BJ (cell line): ENCODE measurements around the gene RASGRF2. TPM values are rescaled to one million over a fixed set of nuclear protein-coding genes. Genes with fewer than 3 reads are reported as not detected.

Experiments used
- CTCF ChIA-PET: fragments of 350-600 bp; formaldehyde crosslinking; extraction: SDS; loops from one replicate; lab custom pipeline; 2021; ENCODE audit warnings: antibody characterized with exemption, inconsistent platforms; lab: Yijun Ruan, JAX
- POLR2A ChIA-PET: fragments of 300-600 bp; sonication (Branson Sonifier 250); formaldehyde crosslinking; extraction: SDS; loops from one replicate; lab custom pipeline; 2021; ENCODE audit warnings: antibody characterized with exemption; lab: Charles Lee
- DNase-seq: peaks from one replicate; pipeline ENCODE4 v3.0.0-alpha.2; 2011; ENCODE audit warnings: low read depth
- H3K27me3 ChIP-seq: 2 replicates; pipeline ENCODE4 v1.6.0; 2011; ENCODE audit warnings: low read length; ENCODE audit not compliant: control insufficient read depth, insufficient read depth
- H3K36me3 ChIP-seq: 2 replicates; pipeline ENCODE4 v1.5.1; 2011; ENCODE audit warnings: low read length; ENCODE audit not compliant: control insufficient read depth, insufficient read depth
- H3K4me3 ChIP-seq: 2 replicates; pipeline ENCODE4 v1.5.1; 2011; ENCODE audit warnings: low read depth, mild to moderate bottlenecking, control low read depth, low read length
- polyA plus RNA-seq: library from polyadenylated mRNA; depleted of rRNA; stranded (reverse); fragments of >200 nt; gene quantifications from 2 replicates; pipeline ENCODE4 v1.2.3, GENCODE V29; 2011
- TF ChIP-seq, protein P1 (sequence below): IDR thresholded peaks from 2 replicates; pipeline ENCODE4 v1.5.1; 2011; ENCODE audit warnings: low read depth, mild to moderate bottlenecking, control low read depth, inconsistent platforms, low read length, moderate library complexity; ENCODE audit not compliant: insufficient read depth

RASGRF2 gene
- polyA plus RNA-seq, 1 experiment: 0.85 TPM

DNA sequence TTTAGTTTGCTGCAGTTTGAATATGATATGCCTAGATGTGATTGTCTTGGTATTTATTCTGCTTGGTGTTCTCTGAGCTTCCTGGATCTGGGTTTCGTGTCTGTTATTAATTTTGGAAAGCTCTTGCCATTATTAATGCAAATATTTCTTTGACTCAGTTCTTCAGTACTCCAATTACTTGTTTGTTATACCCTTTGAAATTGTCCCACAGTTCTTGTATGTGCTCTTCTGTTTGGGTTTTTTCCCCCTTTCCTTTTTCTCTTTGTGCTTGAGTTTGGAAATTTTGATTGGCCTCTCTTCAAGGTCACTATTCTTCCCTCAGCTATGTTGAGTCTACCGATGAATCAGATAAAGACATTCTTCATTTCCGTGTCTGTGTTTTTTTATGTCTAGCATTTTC is 176.4 kb downstream of the RASGRF2 start:
- H3K36me3 ChIP-seq: no peaks in the 10 kb centered on the region
- TF ChIP-seq, protein P1, sequence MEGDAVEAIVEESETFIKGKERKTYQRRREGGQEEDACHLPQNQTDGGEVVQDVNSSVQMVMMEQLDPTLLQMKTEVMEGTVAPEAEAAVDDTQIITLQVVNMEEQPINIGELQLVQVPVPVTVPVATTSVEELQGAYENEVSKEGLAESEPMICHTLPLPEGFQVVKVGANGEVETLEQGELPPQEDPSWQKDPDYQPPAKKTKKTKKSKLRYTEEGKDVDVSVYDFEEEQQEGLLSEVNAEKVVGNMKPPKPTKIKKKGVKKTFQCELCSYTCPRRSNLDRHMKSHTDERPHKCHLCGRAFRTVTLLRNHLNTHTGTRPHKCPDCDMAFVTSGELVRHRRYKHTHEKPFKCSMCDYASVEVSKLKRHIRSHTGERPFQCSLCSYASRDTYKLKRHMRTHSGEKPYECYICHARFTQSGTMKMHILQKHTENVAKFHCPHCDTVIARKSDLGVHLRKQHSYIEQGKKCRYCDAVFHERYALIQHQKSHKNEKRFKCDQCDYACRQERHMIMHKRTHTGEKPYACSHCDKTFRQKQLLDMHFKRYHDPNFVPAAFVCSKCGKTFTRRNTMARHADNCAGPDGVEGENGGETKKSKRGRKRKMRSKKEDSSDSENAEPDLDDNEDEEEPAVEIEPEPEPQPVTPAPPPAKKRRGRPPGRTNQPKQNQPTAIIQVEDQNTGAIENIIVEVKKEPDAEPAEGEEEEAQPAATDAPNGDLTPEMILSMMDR: no peak
- no peaks in the 10 kb centered on the region for H3K27me3 ChIP-seq
- no peak overlapping the region for H3K4me3 ChIP-seq
- ChIA-PET CTCF (no interaction called here), POLR2A (no interaction called here)
- no peak for DNase-seq

DNA sequence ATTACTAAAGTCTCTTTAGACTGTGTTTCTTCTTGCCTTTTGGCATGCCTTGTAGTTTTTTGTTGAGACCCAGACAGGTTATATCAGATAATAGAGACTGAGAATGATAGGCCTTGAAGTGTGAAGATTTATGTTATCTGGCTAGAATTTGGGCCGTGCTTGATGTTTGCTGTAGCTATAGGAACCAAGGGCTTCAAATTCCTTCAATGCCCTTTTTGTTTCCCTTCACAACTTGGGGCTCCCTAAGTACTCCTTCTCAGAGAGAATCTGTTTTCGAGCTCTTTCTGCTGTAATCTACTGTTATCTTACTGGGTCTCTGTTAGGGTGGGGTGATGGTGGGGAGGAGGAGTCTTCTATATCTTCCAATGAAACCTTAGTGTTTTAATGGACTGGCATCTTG is 177.7 kb downstream of the RASGRF2 start:
- no peak for DNase-seq
- H3K4me3 ChIP-seq: no peak overlapping the region
- TF ChIP-seq, protein P1: no peak
- no peaks in the 10 kb centered on the region for H3K36me3 ChIP-seq
- ChIA-PET CTCF (interaction anchor here (1.0 kb wide), 1 partner anchor 10 kb away, joined by 3 read pairs; no protein-coding TSS in a partner anchor), POLR2A (no interaction called here)
- no peaks in the 10 kb centered on the region for H3K27me3 ChIP-seq

DNA sequence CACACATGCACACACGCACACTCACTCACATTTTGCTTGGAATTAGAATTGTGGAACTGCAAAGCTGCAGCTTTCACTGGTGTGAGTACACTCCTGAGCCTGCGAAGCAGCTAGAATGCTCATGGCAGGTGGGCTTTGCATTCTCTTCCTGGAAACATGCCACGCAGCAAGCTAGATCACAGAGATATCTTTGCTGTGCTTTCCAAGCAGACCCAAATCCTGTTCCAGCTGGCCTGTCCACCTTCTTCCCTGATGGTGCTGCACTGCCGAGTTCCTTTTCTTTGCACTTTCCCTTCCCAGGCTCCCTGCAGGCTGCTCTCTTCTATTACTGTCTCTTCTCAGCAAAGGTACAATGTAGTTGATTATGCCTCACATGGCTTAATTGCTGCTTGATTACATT is 180.3 kb downstream of the RASGRF2 start:
- TF ChIP-seq, protein P1: no peak
- Histone ChIP-seq H3K36me3 (no peaks in the 10 kb centered on the region), H3K4me3 (no peak overlapping the region), H3K27me3 (no peaks in the 10 kb centered on the region)
- POLR2A ChIA-PET: no interaction called here
- no peak for DNase-seq
- CTCF ChIA-PET: no interaction called here

DNA sequence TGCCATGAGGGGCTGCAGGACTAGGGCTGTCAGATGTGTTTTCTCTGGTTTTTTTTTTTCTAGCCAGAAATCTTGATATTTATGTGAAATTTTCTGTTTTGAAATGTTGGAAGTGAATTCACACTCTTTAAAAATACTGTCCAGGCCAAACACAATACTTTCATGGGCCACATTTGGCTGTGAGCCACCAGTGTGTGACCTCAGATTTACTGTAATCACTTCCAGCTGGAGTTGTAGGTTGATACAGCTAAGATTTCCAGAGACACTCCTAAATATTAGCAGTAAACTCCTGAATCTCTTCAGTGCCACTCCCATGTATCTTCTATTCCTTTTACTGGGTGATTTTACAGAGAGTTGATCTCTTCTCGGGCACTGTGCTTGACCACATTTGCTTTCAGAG is 180.8 kb downstream of the RASGRF2 start:
- H3K4me3 ChIP-seq: no peak overlapping the region
- no peaks in the 10 kb centered on the region for H3K27me3 ChIP-seq
- CTCF ChIA-PET: no interaction called here
- TF ChIP-seq, protein P1: no peak
- POLR2A ChIA-PET: no interaction called here
- no peak for DNase-seq
- H3K36me3 ChIP-seq: no peaks in the 10 kb centered on the region

DNA sequence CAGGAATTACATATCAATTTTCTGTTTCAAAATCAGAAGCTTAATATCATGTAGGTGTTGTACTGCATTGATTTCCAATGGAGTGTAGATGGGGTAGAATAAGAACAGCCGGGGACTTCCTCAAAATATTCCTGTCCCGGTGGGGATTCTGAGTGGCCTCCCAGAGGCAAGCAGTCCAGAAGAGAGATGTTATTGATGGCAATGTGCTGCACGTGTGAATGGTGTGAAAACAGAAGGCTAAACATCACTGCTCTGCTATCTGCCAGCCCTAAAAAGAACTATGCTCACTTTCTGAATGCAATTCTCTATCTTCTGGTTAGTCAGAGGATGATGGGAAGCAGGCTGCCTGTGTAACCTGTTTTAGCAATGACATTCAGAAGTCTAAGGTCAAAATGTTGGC is 181.9 kb downstream of the RASGRF2 start:
- TF ChIP-seq, protein P1: no peak
- Histone ChIP-seq H3K4me3 (no peak overlapping the region), H3K36me3 (no peaks in the 10 kb centered on the region), H3K27me3 (no peaks in the 10 kb centered on the region)
- CTCF ChIA-PET: no interaction called here
- no peak for DNase-seq
- POLR2A ChIA-PET: no interaction called here
